T-helper 2 cell treated with Interferon-gamma antibody and Interleukin-4, amounts not matched to agents 100 ng/mL and 5 ng/mL, for 36 hours (primary cell): Measurements from ENCODE around the gene MYO6. TPM values are rescaled to one million over a fixed set of nuclear protein-coding genes. Genes with fewer than 3 reads are reported as not detected.
"Not testable (repeated sequence)": the region's sequence is repeated elsewhere in the genome, so short reads cannot be mapped to it uniquely, and the experiment has no call there.

Experiments used
- intact Hi-C: fragments of 100-400 bp; cut with micrococcal nuclease; formaldehyde crosslinking; loops from one replicate; pipeline ENCODE4 v1.15.1; 2023
- total RNA-seq: library from RNA; stranded (reverse); gene quantifications from 2 replicates; pipeline ENCODE4 v1.2.3, GENCODE V29; 2022

The MYO6 gene
- total RNA-seq: 0.41 and 0.45 TPM in 2 replicates

- intact Hi-C loops: loop anchor here (2.0 kb wide), 1 partner anchor 146 kb away; no protein-coding TSS in a partner anchor
These were observed at the start of gene MYO6 for GRCh38 chr6:75748743-75749538. TSS of gene MYO6 (plus strand) at chr6:75749239. CDS start at chr6:75817548, 68,309 bp downstream.

- intact Hi-C loops: not testable (repeated sequence)
These were observed 40.7 kb upstream of the MYO6 start for GRCh38 chr6:75708334-75708733.

- intact Hi-C loops: no loop called here
These were observed 37.9 kb upstream of the MYO6 start for GRCh38 chr6:75711173-75711572.

- intact Hi-C loops: no loop called here
These were observed 29.9 kb upstream of the MYO6 start for GRCh38 chr6:75719133-75719532.

- intact Hi-C loops: no loop called here
These were observed 25.7 kb upstream of the MYO6 start for GRCh38 chr6:75723382-75723781.

DNA sequence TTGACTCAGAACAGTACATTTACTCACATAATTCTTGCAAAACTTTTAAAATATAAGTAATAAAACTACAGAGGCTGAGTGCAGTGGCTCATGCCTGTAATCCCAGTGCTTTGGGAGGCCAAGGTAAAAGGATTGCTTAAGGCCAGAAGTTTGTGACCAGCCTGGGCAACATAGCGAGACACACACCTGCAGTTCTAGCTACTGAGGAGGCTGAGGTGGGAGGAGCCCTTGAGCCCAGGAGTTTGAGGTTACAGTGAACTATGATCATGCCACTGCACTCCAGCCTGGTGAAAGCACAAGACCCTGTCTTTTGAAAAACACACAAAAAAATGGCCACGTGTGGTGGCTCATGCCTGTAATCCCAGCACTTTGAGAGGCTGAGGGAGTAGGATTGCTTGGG is 21.8 kb upstream of the MYO6 start:
- intact Hi-C loops: no loop called here

GRCh38 chr6:75731029-75731428 is 18.0 kb upstream of the MYO6 start:
- intact Hi-C loops: not testable (repeated sequence)

DNA sequence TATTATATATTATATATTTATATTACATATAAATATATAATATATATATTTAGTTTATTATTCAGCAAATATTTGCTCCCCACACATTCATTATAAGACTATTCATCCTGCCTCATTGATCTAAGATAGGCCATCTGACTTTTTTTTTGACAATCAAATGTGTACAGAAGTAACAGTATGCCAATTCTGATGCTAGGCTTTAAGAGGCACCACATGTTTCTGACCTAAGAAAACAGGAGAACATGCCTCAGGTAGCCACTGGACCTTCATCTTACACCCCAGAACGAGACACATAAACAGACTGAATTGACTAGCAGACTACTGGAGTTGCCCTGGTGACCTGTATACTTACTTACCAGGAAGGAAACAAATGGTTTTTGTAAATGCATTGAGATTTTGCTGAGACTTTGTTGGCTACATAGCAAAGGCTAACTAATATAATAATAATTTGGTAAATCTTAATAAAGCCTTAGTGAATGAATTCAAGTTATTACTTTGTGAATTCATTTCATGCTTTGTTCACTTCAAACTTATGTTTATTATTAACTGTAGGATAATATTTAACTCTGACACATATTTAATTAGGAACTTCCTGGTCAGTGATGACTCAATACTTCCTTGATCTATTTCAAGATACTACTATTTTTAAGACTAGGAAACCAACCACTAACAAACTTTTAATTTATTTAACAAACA is 13.4 kb upstream of the MYO6 start:
- intact Hi-C loops: no loop called here

- intact Hi-C loops: no loop called here
These were observed 5.1 kb upstream of the MYO6 start for GRCh38 chr6:75743971-75744370.

- intact Hi-C loops: no loop called here
These were observed 3.6 kb upstream of the MYO6 start for GRCh38 chr6:75745404-75745803.

DNA sequence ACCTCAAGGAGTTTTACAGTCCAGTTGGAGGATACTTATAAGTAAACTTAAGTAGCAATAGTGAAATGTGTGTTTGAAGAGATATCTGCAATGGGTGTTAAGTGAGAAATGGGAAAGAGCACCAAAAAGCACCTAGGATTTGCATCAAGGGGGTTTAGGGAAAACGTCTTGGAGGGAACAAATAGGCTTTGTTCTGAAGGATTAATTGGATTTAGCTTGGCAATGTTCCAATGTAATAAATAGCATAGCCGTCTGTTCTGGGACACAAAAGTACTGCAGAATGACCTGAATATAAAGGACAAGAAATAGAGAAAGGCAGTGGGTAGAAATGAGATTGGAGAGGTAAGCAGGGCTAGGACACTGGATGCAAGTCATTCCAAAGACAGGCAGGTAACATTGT is 2.8 kb upstream of the MYO6 start:
- intact Hi-C loops: no loop called here

DNA sequence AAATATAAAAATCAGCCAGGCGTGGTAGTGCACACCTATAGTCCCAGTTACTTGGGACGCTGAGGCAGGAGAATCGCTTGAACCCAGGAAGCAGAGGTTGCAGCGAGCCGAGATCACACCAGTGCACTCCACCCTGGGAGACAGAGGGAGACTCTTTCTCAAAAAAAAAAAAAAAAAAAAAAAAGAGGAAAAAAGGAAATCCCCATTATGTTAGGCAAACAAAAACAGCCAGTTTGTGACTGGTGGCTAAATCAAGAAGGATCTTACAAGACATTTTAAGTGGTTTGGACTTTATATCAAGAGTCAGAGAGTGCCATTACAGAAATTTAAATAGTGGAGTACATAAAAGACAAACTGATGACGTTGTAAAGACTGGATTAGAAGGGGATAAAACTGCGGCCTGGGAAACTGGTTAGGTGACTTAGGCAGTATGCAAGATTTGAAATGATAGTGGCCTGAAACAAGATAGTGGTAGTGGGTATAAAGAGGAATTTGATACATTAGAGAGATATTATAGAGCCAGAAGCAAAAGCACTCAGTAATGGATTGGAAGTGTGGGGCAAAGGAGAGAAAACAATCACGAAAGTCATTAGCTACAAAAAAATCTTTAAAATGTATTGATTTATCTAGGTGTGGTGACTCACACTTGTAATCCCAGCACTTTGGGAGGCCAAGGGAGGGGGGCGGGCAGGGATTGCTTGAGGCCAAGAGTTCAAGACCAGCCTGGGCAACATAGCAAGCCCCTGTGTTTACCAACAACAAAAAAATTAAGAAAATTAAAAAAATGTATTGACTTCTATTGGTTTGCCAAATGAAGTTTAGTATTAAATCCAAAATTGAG is 1.7 kb upstream of the MYO6 start:
- intact Hi-C loops: no loop called here

- intact Hi-C loops: loop anchor here (2.0 kb wide), 1 partner anchor 145 kb away; no protein-coding TSS in a partner anchor
These were observed 866 bp upstream of the MYO6 start for GRCh38 chr6:75748003-75748742.

DNA sequence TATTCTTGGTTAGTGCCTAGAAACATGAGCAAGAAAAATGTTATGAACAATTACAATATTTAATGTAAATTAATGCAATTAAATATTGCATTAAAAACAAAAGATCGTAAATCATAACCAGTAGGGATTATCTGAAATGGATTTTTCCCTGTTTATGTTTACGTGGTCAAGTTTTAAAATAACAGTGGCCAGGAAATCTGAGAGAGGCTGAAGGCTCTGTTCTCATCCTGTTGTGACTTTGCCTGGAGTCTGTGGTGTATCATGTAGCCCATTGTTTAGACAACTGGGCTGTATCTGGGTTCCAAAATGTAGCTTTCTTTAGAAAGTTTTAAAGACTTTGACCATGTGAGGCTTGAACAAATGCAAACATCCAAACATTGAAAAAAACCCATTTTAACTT is 2.4 kb downstream of the MYO6 start:
- intact Hi-C loops: no loop called here

DNA sequence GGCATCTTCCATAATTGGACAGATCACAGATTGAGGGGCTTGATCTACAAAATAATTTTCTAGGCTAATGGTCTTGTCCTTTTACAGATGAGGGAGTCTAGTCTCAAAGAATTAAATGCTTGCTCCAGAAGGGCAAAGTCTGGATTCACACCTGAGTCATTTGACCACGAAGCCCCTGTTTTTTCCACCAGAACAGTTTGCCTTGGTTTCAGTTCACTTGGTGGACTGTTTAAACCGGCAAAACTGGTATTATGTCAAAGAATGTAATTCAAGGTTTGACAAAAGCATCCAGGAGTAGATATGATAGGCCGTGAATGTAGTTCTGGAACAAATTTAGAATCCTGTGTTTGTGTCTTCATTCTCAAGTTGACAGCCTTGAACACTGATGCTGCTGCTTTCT is 3.3 kb downstream of the MYO6 start:
- intact Hi-C loops: no loop called here

- intact Hi-C loops: no loop called here
These were observed 6.7 kb downstream of the MYO6 start for GRCh38 chr6:75755704-75756103.

GRCh38 chr6:75757295-75757694 is 8.3 kb downstream of the MYO6 start:
- intact Hi-C loops: no loop called here

- intact Hi-C loops: no loop called here
These were observed 9.0 kb downstream of the MYO6 start for GRCh38 chr6:75758061-75758460.

- intact Hi-C loops: no loop called here
These were observed 10.2 kb downstream of the MYO6 start for GRCh38 chr6:75759207-75759606.

DNA sequence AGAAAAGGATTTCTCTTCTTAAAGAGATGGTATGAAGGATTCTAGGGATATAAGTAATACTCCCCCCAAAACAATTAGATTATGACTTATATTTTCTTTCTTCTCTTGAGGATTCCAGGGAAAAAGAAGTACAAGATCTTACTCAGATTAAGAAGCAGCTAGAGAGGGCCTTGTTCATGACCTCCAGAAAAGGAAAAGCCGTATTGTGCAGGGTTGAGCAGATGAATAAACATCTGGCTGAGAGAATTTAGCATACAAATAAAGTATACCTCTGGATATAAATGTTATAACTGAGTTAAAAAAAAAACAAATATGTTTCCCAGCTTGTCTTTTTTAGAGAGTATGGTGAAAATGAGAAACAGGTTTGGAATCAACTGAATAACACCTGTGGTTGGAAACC is 11.3 kb downstream of the MYO6 start:
- intact Hi-C loops: no loop called here

DNA sequence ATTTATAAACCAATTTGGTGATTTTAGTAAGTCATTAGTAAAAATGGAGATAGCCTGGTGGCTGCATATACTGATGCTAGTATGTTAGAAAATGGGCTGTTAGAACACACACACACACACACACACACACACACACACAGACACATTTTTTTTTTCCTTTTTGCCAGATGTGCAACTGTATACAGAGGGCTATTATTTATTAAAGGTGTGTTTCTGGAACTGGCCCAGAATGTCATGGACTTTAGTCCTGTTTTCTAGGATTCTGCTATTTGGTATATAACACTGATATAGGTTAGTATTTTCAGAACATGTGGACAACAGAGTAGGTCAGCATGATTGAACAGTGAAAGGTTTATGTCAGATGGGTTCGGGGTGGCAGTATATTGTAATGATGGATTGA is 12.4 kb downstream of the MYO6 start:
- intact Hi-C loops: no loop called here
